GM20000 (cell line): Measurements from ENCODE around the gene KDM4B.

Source experiments
- DNase-seq: peaks from one replicate; pipeline ENCODE4 v3.0.0; 2012; ENCODE audit warnings: low spot score
- CTCF ChIP-seq: IDR thresholded peaks from 2 replicates; pipeline ENCODE4 v1.5.1; 2012; ENCODE audit warnings: mild to moderate bottlenecking, control low read depth; ENCODE audit errors: extremely low read depth, missing control alignments

KDM4B gene

GRCh38 chr19:5071579-5071978, 102.7 kb downstream of the KDM4B start:
- no peak for TF ChIP-seq CTCF
- DNase-seq: no peak

GRCh38 chr19:5072115-5072514, 103.2 kb downstream of the KDM4B start:
- TF ChIP-seq CTCF: no peak
- DNase-seq: no peak

- no peak for TF ChIP-seq CTCF
- no peak for DNase-seq
Observed at GRCh38 chr19:5073153-5073844, 104.4 kb downstream of the KDM4B start.

- TF ChIP-seq CTCF: no peak
- no peak for DNase-seq
Observed at GRCh38 chr19:5074407-5074806, 105.5 kb downstream of the KDM4B start.

- TF ChIP-seq CTCF: no peak
- no peak for DNase-seq
Observed at GRCh38 chr19:5074830-5075394, 106.0 kb downstream of the KDM4B start.

- DNase-seq: no peak
- TF ChIP-seq CTCF: no peak
Observed at GRCh38 chr19:5075597-5075996, 106.7 kb downstream of the KDM4B start.

GRCh38 chr19:5076440-5077208, 107.7 kb downstream of the KDM4B start:
- TF ChIP-seq CTCF: no peak
- DNase-seq: no peak
